Kidney epithelial cell (primary cell): ENCODE results near the gene GTF2H3. TPM values are rescaled to one million over a fixed set of nuclear protein-coding genes. Genes with fewer than 3 reads are reported as not detected.

Experiments
- DNase-seq: peaks from one replicate; pipeline ENCODE4 v3.0.0-alpha.2; 2010; ENCODE audit warnings: low read depth
- H3K27me3 ChIP-seq: 2 replicates; pipeline ENCODE4 v1.6.0; 2011; ENCODE audit warnings: low read length; ENCODE audit not compliant: control insufficient read depth, insufficient read depth
- H3K36me3 ChIP-seq: 2 replicates; pipeline ENCODE4 v1.5.1; 2011; ENCODE audit warnings: low read length; ENCODE audit not compliant: control insufficient read depth, insufficient read depth
- H3K4me3 ChIP-seq: 2 replicates; pipeline ENCODE4 v1.5.1; 2011; ENCODE audit warnings: low read depth, mild to moderate bottlenecking, control low read depth, low read length
- total RNA-seq: library from RNA; depleted of rRNA; stranded (reverse); fragments of >200 nt; gene quantifications from 2 replicates; pipeline ENCODE4 v1.2.3, GENCODE V29; 2015
- TF ChIP-seq, protein P1 (sequence below): IDR thresholded peaks from 2 replicates; pipeline ENCODE4 v1.5.1; 2011; ENCODE audit warnings: mild to moderate bottlenecking, moderate library complexity, low read length, control low read depth, inconsistent platforms; ENCODE audit not compliant: insufficient read depth, poor library complexity, severe bottlenecking

GTF2H3 gene
- total RNA-seq, 1 donor from 2014 or later, result 35.9 TPM

DNA sequence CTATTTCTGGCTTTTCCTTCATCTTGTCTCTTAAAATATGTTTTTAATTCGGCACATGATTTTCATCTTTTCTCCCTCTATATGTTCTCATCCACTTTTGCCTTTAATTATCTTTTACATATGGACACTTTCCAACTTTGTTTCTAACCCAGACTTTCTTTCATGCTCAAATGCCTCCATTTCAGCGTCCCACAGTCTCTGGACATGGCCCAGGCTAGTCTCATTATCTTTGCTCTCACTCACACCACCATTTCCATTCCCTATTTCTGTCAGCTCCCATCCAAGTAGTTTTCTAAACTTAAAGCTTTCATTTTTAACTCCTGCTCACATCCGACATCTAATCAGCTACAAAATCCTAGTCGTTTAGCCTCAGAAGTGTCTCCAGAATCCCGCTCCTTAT is 14.8 kb downstream of the GTF2H3 start:
- Histone ChIP-seq H3K4me3 (no peak overlapping the region), H3K27me3 (no peaks in the 10 kb centered on the region), H3K36me3 (no peaks in the 10 kb centered on the region)
- no peak for DNase-seq
- TF ChIP-seq, protein P1, sequence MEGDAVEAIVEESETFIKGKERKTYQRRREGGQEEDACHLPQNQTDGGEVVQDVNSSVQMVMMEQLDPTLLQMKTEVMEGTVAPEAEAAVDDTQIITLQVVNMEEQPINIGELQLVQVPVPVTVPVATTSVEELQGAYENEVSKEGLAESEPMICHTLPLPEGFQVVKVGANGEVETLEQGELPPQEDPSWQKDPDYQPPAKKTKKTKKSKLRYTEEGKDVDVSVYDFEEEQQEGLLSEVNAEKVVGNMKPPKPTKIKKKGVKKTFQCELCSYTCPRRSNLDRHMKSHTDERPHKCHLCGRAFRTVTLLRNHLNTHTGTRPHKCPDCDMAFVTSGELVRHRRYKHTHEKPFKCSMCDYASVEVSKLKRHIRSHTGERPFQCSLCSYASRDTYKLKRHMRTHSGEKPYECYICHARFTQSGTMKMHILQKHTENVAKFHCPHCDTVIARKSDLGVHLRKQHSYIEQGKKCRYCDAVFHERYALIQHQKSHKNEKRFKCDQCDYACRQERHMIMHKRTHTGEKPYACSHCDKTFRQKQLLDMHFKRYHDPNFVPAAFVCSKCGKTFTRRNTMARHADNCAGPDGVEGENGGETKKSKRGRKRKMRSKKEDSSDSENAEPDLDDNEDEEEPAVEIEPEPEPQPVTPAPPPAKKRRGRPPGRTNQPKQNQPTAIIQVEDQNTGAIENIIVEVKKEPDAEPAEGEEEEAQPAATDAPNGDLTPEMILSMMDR, result no peak

DNA sequence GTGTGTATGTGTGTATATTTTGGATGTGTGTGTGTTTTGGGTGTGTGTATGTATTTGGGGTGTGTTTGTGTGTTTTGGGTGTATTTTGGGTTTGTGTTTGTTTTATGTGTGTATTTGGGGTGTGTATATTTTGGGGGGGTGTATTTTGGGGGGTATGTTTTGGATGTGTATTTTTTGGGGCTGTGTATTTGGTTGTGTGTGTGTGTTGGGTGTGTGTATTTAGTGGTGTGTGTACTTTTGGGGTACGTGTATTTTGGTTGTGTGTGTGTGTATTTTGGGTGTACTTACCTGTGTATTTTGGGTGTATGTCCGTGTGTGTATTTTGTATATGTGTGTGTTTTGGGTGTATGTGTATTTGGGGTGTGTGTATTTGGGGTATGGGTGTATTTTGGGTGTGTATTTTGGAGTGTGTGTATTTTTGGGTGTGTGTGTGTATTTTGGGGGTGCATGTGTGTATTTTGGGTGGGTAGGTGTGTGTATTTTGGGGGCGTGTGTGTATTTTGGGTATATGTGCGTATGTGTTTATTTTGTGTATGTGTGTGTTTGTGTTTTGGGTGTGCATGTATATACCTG is 20.6 kb downstream of the GTF2H3 start:
- Histone ChIP-seq H3K27me3 (no peaks in the 10 kb centered on the region), H3K4me3 (no peak overlapping the region), H3K36me3 (no peaks in the 10 kb centered on the region)
- TF ChIP-seq, protein P1, result no peak
- no peak for DNase-seq

DNA sequence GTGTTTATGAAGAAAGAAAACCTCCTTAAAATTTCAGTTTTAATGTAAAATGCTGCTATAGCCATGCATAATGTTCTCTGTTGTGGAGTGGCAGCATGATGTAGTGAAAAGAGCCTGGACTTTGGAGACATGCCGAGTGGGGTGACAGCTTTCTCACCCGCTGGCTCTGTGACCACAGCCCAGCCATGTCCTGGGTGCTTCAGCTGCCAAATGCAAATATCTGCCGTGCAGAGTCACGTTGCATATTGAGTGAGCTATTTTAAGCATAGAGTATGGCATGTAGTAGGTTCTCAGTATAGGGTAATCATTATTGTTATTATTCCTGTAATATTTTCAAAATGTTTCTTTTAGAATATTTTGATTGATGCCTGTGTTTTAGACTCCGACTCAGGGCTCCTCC is 21.8 kb downstream of the GTF2H3 start:
- Histone ChIP-seq H3K27me3 (no peaks in the 10 kb centered on the region), H3K36me3 (peaks cover 1% of the 10 kb centered on the region)

DNA sequence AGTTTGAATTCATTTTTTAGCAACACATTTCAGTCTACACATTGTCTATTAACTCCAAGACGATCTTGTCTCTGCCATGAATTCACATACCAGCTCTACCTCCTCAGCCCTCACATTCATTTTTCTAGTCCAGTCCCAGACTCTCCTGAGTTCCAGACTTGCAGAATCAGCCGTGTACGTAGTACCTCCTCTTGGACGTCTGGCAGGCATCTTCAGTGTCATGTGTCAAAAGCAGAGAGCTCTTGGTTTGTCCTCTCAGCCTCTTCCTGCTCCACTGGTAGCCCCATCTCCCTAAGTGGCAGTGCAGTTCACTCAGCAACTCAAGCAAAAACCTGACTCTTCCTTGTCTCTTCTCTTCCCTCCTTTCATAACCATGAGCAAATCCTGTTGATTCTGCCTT is 22.8 kb downstream of the GTF2H3 start:
- Histone ChIP-seq H3K27me3 (no peaks in the 10 kb centered on the region), H3K36me3 (peaks cover 1% of the 10 kb centered on the region), H3K4me3 (no peak overlapping the region)
- TF ChIP-seq, protein P1, result no peak
- DNase-seq, result no peak

More for the DNA sequence above, 21.8 kb downstream of the GTF2H3 start:
- TF ChIP-seq, protein P1, result no peak
- DNase-seq, result no peak
- no peak overlapping the region for H3K4me3 ChIP-seq

DNA sequence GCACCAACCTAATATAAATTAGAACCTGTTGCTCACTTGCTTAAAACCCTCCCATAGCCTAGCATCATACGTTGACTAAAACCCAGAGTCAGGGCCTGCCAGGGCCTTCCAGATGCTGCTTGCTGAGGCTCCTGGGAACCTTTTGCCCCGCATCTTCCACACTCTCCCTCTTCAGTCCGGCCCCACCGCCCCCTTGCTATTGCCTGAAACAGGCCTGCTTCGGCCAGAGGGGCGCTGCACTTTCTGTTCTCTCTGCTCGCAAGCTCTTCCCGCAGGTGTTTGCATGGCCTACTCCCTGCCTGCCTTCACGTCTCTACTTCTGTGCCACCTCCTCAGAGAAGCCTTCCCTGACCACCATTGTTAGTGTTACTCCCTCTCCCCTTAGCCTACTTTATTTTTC is 23.6 kb downstream of the GTF2H3 start:
- DNase-seq, result no peak
- Histone ChIP-seq H3K4me3 (no peak overlapping the region), H3K36me3 (peaks cover 1% of the 10 kb centered on the region), H3K27me3 (no peaks in the 10 kb centered on the region)
- TF ChIP-seq, protein P1, result no peak
